H54 (cell line): ENCODE results near the gene SPTBN5.
A peak's percentile ranks its signal among the peaks of the same experiment; 100 is the strongest.

Experiments
- DNase-seq: peaks from one replicate; pipeline ENCODE4 v3.0.0; 2011; ENCODE audit warnings: low spot score, mixed read lengths; ENCODE audit not compliant: insufficient read length
- FAIRE-seq: peaks from 3 replicates; lab custom pipeline; 2011; peaks lifted over from hg19 to GRCh38; lab: Jason Lieb, UNC
- POLR2A ChIP-seq: IDR thresholded peaks from 2 replicates; pipeline ENCODE4 v1.6.1; 2011; ENCODE audit warnings: low read depth, mild to moderate bottlenecking, low read length

The SPTBN5 gene

DNA sequence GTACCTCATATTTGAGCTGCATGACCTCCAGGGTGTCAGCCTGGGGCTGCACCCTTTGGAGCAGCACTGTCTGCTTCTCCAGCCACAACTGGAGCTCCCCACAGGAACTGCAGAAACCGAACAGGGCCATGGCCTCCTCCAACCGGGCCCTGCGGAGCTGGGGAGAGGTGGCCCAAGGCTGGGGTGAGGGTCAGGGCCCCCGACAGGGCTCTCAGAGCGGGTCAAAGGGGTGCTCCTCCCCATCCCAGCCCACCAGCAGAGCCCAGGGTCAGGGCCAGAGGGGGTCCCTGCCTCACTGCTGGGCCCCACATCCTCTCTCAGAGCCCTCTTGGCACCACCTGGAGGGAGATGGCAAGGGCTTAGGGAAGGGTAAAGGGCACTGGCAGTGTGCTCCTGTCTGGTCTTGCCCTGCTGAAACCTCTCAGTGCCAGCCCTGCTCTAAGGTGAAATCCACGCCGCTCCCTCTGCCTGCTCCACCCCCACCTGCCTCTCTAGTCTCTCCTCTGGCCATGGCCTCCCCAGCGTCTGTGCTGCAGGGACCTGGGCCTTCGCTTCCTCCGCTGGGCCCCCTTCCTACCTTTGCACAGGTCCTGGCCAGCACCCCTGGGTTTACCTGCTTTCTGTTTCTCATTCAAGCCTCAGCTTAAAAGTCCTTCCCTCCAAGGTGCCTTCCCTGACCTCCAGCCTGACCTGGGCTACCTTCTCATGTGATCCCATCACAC lies 13.5 kb downstream of the SPTBN5 start:
- FAIRE-seq (no peak), DNase-seq (no peak)
- no peak for TF ChIP-seq POLR2A

DNA sequence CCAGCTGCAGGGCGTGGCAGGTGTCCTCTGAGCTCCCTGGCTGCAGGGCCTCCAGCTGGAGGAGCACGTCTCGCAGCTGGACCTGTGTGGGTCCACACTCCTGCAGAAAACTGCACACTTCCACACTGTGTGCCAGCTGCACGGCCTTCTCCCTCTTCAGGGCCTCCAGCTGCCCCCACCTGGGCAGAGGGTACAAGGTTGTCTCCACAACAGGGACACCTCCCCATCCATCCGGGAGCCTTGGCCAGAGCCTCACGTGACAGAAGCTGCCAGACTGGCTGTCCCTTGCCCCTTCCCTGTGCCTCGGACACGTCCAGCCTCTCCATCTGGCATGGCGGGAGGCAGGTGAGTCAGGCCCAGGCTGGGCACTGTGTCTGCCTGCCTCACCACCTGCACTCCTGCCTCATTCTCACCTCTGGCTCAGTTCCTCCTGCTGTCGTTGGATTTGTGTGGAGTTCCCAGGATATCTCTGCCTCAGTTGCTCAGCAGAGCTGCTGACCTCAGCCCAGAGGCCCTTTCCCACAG lies 14.5 kb downstream of the SPTBN5 start:
- FAIRE-seq, result no peak
- DNase-seq, result no peak
- no peak for TF ChIP-seq POLR2A

DNA sequence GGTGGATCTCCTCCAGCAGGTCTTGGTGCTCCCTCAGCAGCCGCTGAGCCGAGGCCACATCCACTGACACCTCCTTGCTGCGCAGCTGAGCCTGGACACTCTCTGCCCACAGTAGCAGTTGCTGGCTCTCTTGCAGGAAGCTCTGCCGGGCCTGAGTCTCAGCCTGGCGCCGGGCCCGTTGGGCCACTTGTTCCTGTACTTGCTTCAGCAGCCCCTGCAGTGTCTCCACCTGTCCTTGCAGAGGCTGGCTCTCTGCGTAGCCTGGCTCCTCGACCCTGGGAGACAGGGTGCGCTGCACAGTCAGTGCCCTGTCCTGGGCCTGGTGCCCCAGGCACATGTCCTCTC lies 15.5 kb downstream of the SPTBN5 start:
- no peak for TF ChIP-seq POLR2A
- DNase-seq (no peak), FAIRE-seq (no peak)

- FAIRE-seq (no peak), DNase-seq (no peak)
- no peak for TF ChIP-seq POLR2A
These were observed 16.1 kb downstream of the SPTBN5 start for GRCh38 chr15:41877631-41878354.

DNA sequence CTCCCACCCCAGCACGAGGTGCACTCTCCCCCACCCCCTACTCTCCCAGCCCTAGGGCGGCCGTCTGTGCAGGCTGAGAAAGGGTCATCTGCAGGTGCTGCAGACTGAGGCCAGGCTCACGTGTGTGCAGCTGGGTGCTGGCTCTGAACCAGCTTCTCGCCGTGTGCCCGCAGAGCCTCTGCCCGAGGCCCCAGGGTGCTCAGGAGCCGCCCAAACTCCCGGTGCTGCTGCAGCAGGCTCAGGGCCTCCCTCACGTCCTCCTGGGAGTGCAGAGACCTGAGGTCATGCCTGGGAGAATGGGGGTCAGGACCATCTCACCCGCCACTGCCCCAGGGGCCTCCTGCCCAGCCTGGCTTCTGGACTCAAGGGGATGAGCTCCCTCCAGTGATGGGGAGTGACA lies 17.2 kb downstream of the SPTBN5 start:
- no peak for FAIRE-seq
- TF ChIP-seq POLR2A, result no peak
- no peak for DNase-seq

DNA sequence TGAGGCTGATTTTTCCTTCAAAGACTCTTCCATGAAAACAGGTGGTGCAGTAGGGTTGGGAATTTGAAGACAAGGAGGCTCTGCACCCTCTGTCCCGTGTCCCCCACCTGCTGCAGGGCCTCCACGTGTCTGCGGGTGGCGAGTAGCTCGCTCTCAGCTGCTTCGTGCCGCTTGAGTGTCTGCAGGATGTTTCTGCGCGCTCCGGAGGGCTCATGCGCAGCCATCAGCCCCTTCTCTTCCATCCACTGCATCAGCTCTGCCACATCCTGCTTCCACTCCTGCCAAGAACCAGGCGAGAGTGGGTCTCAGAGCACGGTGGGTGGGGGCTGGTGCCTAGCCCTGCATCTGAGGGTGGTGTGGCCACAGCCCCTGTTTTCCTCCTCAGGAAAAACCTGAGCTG lies 17.8 kb downstream of the SPTBN5 start:
- DNase-seq (no peak), FAIRE-seq (no peak)
- no peak for TF ChIP-seq POLR2A

DNA sequence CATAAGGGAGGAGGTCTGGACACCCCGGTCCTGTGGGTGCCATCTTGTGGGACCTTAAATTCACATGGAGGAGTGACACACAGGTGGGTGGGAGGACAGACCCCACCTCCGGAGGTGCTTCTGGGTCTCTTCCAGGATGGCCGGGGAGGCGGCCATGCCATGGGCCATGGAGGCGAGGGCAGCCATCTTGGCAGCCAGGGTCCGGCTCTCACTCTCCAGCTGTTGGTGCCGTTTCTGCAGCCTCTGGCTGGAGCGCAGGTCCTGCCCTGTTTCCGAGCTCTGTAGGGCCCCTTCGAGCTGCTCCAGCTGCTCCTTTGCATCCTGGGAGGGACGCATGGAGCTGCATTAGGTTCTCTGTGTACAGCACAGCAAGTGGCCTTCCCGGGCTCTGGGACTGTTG lies 19.1 kb downstream of the SPTBN5 start:
- no peak for TF ChIP-seq POLR2A
- DNase-seq (no peak), FAIRE-seq (no peak)

DNA sequence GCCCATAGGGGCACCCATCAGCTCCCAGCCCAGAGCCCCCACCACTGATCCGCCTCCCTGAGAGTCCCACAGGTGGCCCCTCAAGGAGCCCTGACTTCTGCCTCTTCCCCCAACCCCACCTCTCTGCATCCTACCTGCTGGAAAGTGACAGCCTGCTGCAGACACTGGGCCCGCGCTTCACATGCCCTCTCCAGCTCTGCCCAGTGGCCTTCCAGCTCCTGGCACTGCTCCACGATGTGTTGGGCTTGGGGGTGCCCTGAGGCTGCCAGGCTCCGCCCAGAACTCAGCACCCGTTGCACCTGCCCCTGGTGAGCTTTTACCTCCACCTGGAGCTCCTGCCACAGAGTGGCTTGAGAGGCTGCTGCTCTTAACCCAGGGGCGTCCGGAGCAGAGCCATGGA lies 20.1 kb downstream of the SPTBN5 start:
- TF ChIP-seq POLR2A, result no peak
- DNase-seq, result no peak
- no peak for FAIRE-seq

DNA sequence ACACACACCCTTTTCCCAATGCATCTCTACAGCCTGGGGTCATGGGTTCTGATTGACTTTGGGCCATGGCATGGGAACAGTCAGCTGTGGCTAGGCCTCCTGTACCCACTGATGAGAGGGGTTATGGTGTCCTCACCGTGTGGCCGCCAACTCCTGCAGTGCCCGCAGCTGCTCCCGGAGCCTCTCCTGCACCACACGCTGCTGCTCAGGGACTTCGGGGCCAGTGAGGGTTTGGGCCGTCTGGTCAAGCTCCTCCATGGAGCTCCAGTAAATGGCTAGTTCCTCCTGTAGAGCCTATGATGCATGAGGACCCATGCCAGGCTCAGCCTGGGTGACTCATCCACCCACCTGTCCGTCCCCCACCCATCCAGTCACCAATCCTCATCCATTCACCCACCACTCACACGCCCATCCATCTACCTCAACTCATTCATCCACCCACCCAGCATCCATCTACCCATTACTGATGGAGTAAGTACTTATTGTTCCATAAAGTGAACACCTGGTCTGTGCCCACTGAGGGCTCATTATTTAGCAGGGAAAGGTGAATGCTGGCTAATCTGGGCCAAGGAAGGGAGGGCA lies 21.6 kb downstream of the SPTBN5 start:
- DNase-seq, result no peak
- FAIRE-seq, result no peak
- no peak for TF ChIP-seq POLR2A

DNA sequence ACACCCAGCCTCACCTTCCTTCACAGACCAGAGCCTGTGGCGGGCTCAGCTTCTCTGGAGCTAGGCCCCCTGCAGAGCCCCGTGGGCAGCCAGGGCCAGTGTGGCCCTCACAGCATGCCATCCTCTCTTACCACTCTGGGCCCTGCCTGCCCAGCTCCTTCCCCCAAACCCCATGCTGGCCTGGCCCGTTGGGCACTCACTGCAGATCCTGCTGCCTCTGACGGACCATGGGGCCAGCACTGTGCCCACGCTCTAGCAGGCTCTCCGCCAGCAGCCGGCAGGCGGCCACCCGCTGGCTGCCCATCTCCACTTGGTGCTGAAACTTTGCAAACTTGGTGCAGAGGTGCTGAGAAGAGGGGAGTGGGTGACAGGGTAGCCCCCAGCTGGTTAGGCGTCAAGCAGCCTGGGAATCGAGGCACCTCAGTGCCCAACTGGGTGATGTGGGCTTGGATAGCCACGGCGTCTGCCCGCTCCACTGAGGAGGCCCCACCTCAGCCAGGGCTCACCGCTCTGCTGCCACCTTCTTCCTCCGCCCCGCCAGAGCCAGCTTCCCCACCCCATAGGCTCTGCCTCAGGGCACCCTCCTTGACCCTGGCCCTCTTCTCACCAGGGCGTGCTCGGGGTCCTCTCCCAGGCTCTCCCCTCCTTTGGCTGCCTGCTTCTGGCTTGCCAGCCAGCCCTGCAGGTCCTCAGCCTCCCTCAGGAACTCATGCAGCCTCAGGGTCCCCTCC lies 22.5 kb downstream of the SPTBN5 start:
- DNase-seq (no peak), FAIRE-seq (no peak)
- no peak for TF ChIP-seq POLR2A

GRCh38 chr15:41870689-41871081 lies 23.2 kb downstream of the SPTBN5 start:
- peak; percentile 96 for FAIRE-seq

GRCh38 chr15:41869770-41870688 lies 23.8 kb downstream of the SPTBN5 start:
- FAIRE-seq (no peak), DNase-seq (no peak)
- no peak for TF ChIP-seq POLR2A

More at GRCh38 chr15:41870689-41871081, 23.2 kb downstream of the SPTBN5 start:
- DNase-seq, result peak; percentile 97
- no peak for TF ChIP-seq POLR2A

DNA sequence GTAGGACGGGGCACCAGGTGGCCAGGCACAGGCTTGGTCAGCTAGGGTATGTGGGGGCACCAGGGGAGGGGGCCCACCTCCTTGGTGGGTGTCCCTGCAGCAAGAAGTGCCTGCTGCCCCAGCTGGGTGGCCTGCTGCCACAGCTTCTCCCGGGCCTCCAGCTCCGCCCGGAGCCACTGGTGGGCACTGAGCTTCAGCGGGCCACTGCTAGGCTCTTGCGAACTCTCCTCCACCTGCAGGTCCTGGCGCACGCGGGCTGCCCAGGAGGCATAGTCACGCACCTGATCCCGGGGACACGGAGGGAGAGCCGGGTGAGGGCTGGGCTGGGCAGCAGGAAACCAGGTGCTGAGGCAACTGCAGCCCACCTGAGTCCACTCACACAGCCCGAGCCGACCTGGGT lies 25.5 kb downstream of the SPTBN5 start:
- DNase-seq, result no peak
- no peak for TF ChIP-seq POLR2A
- no peak for FAIRE-seq
